ENCODE measurements around the gene EXTL2. TPM values are rescaled to one million over a fixed set of nuclear protein-coding genes. Genes with fewer than 3 reads are reported as not detected.

Gene EXTL2
- total and polyA plus RNA-seq, 9 of the 15 experiments (the other 6 are each of a cell fraction or from before 2014, with no cell fraction given): 8.5 to 40.7 (median 26.0) TPM

- TF ChIP-seq, protein P1, sequence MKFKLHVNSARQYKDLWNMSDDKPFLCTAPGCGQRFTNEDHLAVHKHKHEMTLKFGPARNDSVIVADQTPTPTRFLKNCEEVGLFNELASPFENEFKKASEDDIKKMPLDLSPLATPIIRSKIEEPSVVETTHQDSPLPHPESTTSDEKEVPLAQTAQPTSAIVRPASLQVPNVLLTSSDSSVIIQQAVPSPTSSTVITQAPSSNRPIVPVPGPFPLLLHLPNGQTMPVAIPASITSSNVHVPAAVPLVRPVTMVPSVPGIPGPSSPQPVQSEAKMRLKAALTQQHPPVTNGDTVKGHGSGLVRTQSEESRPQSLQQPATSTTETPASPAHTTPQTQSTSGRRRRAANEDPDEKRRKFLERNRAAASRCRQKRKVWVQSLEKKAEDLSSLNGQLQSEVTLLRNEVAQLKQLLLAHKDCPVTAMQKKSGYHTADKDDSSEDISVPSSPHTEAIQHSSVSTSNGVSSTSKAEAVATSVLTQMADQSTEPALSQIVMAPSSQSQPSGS (CRISPR knock-in tag; IDR thresholded peaks at IDR 0.05): no peak
- TF ChIP-seq NFIC (IDR thresholded peaks at IDR 0.05) (no peak), MAZ (CRISPR knock-in tag; conservative IDR thresholded peaks at IDR 0.05 in 1 of 2, IDR thresholded peaks at IDR 0.05 in 1 of 2) (peak in 1 of 2 experiments; percentile 96; a peak in 3 of 4 replicates), FOXP1 (CRISPR knock-in tag; IDR thresholded peaks at IDR 0.05) (no peak), GTF2B (IDR thresholded peaks at IDR 0.05; ENCODE audit: extremely low read depth, insufficient read length) (no peak), ZNF695 (CRISPR knock-in tag; IDR thresholded peaks at IDR 0.05) (no peak), MAFF (IDR thresholded peaks at IDR 0.05; ENCODE audit: low read length) (no peak), SAFB2 (IDR thresholded peaks at IDR 0.05; ENCODE audit: borderline replicate concordance, low read depth, low read length, severe bottlenecking) (no peak), DNMT1 (IDR thresholded peaks at IDR 0.05) (no peak), NFYB (IDR thresholded peaks at IDR 0.05; ENCODE audit: extremely low read depth, insufficient read length) (no peak), RBM25 (IDR thresholded peaks at IDR 0.05; ENCODE audit: low read depth, low read length, severe bottlenecking) (no peak), HSF4 (CRISPR knock-in tag; IDR thresholded peaks at IDR 0.05; ENCODE audit: borderline replicate concordance) (no peak), TAF1 (IDR thresholded peaks at IDR 0.05; ENCODE audit: control insufficient read depth, extremely low read depth, insufficient read depth, low read length, severe bottlenecking) (peak; percentile 59), SRSF7 (optimal IDR thresholded peaks at IDR 0.05; ENCODE audit: low read depth, low read length) (no peak), ETS2 (tag; IDR thresholded peaks at IDR 0.05; ENCODE audit: borderline replicate concordance, poor library complexity, severe bottlenecking) (no peak), NCOA1 (IDR thresholded peaks at IDR 0.05; ENCODE audit: low read depth) (no peak), NCOA6 (IDR thresholded peaks at IDR 0.05) (no peak), CHD1 (IDR thresholded peaks at IDR 0.05; ENCODE audit: low read length) (no peak), HOMEZ (CRISPR knock-in tag; IDR thresholded peaks at IDR 0.05) (no peak)
- TF ChIP-seq, protein P2, sequence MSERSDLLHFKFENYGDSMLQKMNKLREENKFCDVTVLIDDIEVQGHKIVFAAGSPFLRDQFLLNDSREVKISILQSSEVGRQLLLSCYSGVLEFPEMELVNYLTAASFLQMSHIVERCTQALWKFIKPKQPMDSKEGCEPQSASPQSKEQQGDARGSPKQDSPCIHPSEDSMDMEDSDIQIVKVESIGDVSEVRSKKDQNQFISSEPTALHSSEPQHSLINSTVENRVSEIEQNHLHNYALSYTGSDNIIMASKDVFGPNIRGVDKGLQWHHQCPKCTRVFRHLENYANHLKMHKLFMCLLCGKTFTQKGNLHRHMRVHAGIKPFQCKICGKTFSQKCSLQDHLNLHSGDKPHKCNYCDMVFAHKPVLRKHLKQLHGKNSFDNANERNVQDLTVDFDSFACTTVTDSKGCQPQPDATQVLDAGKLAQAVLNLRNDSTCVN (CRISPR knock-in tag; IDR thresholded peaks at IDR 0.05): no peak
- TF ChIP-seq, protein P3, sequence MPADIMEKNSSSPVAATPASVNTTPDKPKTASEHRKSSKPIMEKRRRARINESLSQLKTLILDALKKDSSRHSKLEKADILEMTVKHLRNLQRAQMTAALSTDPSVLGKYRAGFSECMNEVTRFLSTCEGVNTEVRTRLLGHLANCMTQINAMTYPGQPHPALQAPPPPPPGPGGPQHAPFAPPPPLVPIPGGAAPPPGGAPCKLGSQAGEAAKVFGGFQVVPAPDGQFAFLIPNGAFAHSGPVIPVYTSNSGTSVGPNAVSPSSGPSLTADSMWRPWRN (IDR thresholded peaks at IDR 0.05; ENCODE audit: low read depth): no peak
These were observed at the start of gene EXTL2 (continued) for GRCh38 chr1:100894603-100895539.
